RWPE2 (cell line): ENCODE data around the gene RPS6KA2.

Source experiments
- ATAC-seq: fragments of 200-7000 bp; cut with Tn5 transposase; 3 replicates; pipeline ENCODE4 v1.9.1; 2021; ENCODE audit warnings: low read depth
- DNase-seq: peaks from one replicate; pipeline ENCODE4 v3.0.0-alpha.2; 2020; ENCODE audit warnings: low spot score
- H3K27ac ChIP-seq: fragments of 450-650 bp; 2 replicates; pipeline ENCODE4 v1.5.1; 2017; ENCODE audit warnings: mild to moderate bottlenecking; ENCODE audit not compliant: poor library complexity, severe bottlenecking
- H3K27me3 ChIP-seq: fragments of 250-450 bp; sonication (Bioruptor Pico); 2 replicates; pipeline ENCODE4 v1.5.1; 2021; ENCODE audit warnings: mild to moderate bottlenecking, moderate library complexity; ENCODE audit not compliant: insufficient read depth, poor library complexity, severe bottlenecking
- H3K36me3 ChIP-seq: fragments of 250-450 bp; sonication (Bioruptor Pico); 2 replicates; pipeline ENCODE4 v1.5.1; 2020; ENCODE audit warnings: low read depth, mild to moderate bottlenecking, moderate library complexity
- H3K4me1 ChIP-seq: fragments of 250-450 bp; sonication (Bioruptor Pico); 2 replicates; pipeline ENCODE4 v1.5.1; 2021; ENCODE audit warnings: mild to moderate bottlenecking, moderate library complexity; ENCODE audit not compliant: insufficient read depth, poor library complexity, severe bottlenecking
- H3K4me3 ChIP-seq: fragments of 250-450 bp; sonication (Bioruptor Pico); 2 replicates; pipeline ENCODE4 v1.5.1; 2021; ENCODE audit warnings: mild to moderate bottlenecking, moderate library complexity; ENCODE audit not compliant: severe bottlenecking
- H3K9me3 ChIP-seq: fragments of 250-450 bp; sonication (Bioruptor Pico); 2 replicates; pipeline ENCODE4 v1.5.1; 2021; ENCODE audit warnings: mild to moderate bottlenecking, moderate library complexity; ENCODE audit not compliant: severe bottlenecking
- TF ChIP-seq, protein P1 (sequence below): fragments of 450-650 bp; IDR thresholded peaks from one replicate; pipeline ENCODE4 v1.5.1; 2017; ENCODE audit warnings: mild to moderate bottlenecking, moderate library complexity; ENCODE audit not compliant: poor library complexity, severe bottlenecking

Gene RPS6KA2

DNA sequence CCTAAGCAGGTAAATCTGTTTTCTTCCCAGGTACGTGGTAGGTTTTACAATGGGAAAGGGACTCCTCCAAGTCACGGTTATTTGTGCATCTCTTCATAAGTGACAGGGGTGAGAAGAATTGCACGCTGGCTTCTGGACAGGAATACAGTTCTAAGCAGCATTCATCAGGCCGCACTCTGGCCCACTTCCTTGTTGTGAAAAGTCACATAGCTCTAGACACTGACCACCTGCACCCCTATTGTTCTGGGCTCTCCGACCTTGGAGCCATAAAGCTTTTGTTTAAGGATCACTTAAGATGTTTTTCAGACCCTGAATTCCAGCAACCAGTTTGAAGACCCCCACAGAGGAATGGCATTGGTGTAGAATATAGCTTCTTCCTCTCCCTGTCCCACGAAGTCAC is 72.0 kb downstream of the RPS6KA2 start:
- ATAC-seq, result no peak
- peaks cover 5% of the 10 kb centered on the region for H3K36me3 ChIP-seq
- TF ChIP-seq, protein P1, sequence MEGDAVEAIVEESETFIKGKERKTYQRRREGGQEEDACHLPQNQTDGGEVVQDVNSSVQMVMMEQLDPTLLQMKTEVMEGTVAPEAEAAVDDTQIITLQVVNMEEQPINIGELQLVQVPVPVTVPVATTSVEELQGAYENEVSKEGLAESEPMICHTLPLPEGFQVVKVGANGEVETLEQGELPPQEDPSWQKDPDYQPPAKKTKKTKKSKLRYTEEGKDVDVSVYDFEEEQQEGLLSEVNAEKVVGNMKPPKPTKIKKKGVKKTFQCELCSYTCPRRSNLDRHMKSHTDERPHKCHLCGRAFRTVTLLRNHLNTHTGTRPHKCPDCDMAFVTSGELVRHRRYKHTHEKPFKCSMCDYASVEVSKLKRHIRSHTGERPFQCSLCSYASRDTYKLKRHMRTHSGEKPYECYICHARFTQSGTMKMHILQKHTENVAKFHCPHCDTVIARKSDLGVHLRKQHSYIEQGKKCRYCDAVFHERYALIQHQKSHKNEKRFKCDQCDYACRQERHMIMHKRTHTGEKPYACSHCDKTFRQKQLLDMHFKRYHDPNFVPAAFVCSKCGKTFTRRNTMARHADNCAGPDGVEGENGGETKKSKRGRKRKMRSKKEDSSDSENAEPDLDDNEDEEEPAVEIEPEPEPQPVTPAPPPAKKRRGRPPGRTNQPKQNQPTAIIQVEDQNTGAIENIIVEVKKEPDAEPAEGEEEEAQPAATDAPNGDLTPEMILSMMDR, result no peak
- DNase-seq, result no peak
- H3K27me3 ChIP-seq, result no peaks in the 10 kb centered on the region
- H3K9me3 ChIP-seq, result no peaks in the 10 kb centered on the region
- H3K4me3 ChIP-seq, result no peak overlapping the region
- peak overlapping the region; percentile 51 for H3K27ac ChIP-seq
- H3K4me1 ChIP-seq, result peaks cover 38% of the 10 kb centered on the region

DNA sequence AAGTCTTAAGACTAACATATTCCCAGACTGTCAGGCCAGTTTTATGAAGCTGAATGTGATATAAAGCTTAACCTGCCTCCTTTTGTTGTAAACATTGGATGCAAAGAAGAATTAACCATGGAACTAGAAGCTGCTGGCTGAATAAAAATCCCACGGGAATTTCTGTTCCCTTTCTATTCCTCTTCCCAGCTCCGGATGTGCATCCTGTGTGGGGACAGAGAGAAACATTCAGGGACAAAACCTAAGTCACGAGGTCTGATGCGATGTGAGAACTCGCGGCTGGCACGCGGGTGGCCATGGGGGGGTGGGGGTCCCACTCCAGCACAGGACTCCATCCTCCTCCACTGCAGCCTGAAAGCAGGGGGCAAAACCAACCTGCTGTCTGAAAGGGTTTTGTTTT is 72.7 kb downstream of the RPS6KA2 start:
- H3K9me3 ChIP-seq, result no peaks in the 10 kb centered on the region
- peaks cover 10% of the 10 kb centered on the region for H3K36me3 ChIP-seq
- TF ChIP-seq, protein P1, result no peak
- no peak for ATAC-seq
- H3K4me1 ChIP-seq, result peaks cover 38% of the 10 kb centered on the region
- no peak overlapping the region for H3K4me3 ChIP-seq
- H3K27ac ChIP-seq, result peak overlapping the region; percentile 51
- no peak for DNase-seq
- H3K27me3 ChIP-seq, result no peaks in the 10 kb centered on the region

DNA sequence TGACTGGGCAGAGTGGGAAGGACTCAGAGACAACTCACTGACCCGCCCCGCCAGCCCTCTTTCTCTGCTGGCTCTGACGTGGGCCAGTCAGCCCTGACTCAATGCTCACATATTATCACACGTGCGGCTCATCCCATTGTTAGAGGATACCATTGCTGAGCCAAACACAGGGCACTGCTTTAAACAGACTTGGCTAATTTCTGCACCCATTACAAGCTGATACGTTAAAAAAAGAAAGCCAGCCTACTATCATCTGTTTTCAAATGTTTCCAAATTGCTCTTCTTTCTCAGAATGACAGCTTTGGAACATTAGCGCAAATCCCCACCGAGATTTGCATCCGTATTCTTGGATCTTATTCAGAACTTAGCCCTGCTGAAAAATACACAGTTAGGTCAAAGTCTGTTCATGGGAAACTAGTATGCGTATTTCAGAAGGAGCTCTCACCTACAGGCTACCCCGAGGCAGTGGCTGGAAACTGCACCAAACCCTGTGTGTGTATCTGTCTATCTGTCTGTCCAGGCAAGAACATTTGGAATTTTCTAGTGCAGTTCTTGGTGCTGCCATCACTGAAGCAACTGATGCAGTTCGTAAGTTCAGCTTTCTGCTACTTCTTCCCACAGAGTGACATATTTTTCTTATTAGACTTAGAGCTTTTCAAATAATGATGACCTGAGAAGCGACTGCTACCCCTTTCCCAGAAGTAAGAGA is 73.3 kb downstream of the RPS6KA2 start:
- Histone ChIP-seq H3K4me3 (no peak overlapping the region), H3K4me1 (peaks cover 38% of the 10 kb centered on the region), H3K27ac (peak overlapping the region; percentile 51), H3K36me3 (peaks cover 10% of the 10 kb centered on the region), H3K9me3 (no peaks in the 10 kb centered on the region), H3K27me3 (no peaks in the 10 kb centered on the region)
- DNase-seq (no peak), ATAC-seq (peak; percentile 68)
- TF ChIP-seq, protein P1, result no peak

DNA sequence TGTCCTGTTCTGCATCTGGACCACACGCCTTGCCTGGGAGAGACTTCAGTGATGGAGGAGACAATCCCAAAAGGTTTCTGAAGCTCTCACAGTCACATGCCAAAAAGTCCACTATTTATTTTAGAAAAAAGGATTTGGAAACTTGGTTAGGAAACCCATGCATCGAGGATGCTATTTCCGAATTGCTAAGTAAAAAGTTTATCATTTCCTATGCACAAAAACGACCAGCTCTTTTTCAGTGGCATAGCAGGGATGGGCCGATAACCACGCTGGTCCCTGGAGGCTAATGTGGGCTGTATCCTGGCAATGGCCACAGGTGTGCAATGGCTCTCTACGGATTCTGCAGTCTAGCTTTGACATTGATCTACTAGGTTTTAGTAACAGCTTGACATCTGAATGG is 74.5 kb downstream of the RPS6KA2 start:
- Histone ChIP-seq H3K4me1 (peaks cover 31% of the 10 kb centered on the region), H3K27ac (peak overlapping the region; percentile 51), H3K36me3 (peaks cover 10% of the 10 kb centered on the region), H3K27me3 (no peaks in the 10 kb centered on the region), H3K9me3 (no peaks in the 10 kb centered on the region), H3K4me3 (no peak overlapping the region)
- DNase-seq (no peak), ATAC-seq (no peak)
- TF ChIP-seq, protein P1, result no peak

DNA sequence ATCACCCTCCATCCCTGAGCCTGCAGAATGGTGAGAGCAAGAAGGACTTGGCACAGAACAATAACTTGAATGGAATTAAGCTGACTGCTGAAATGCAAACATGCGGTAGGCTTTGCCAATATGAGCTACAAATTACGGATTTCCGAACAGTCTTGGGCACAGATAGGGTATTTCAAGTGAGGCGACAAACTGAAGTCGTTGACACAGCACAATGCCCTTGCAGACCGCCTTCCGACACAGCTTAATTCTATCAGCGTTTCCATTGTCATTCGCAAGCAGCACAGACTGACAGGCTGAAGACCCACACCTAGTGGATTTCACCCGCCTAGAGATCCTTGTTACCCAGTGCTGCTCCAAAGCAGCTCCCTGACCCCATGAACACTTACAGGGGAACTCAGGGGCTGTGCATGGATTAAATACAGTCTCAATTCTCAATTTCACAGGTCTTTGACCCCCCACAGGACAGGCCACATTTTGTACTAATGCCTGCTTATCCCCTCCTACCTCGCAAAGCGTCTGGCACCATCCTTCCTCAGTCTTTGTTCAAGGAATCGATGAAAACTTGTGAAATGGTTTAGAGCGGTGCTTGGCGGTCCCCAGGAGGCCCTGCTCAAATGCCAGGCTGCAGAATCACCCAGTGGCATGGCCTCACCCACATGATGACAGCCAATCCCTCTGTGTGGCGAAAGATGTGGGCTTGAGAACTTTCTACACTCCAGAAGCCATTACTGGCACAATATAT is 75.1 kb downstream of the RPS6KA2 start:
- Histone ChIP-seq H3K4me3 (no peak overlapping the region), H3K36me3 (peaks cover 10% of the 10 kb centered on the region), H3K27me3 (no peaks in the 10 kb centered on the region), H3K9me3 (no peaks in the 10 kb centered on the region), H3K4me1 (peaks cover 25% of the 10 kb centered on the region), H3K27ac (no peak overlapping the region)
- TF ChIP-seq, protein P1, result no peak
- DNase-seq (no peak), ATAC-seq (no peak)
